Upper lobe of left lung (tissue), 4 donors: ENCODE measurements around the gene DGKG.

ENCODE experiments used
- POLR2A ChIP-seq, 4 donors: fragments of 450-650 bp; IDR thresholded peaks; one replicate each; pipeline ENCODE4 v1.5.1; 2016 to 2017; ENCODE audit warnings: antibody characterized with exemption in 4 of 4, mild to moderate bottlenecking in 2 of 4
- POLR2AphosphoS5 ChIP-seq, 2 donors: sonication (generic); formaldehyde crosslinking; IDR thresholded peaks; one replicate each; pipeline ENCODE4 v1.5.1; 2017; ENCODE audit warnings: antibody characterized with exemption in 2 of 2
- TF ChIP-seq, protein P1 (sequence below), 6 experiments: fragments of 450-650 bp in 4 of 6; fragments of 200-600 bp in 2 of 6; sonication (generic) in 2 of 6; IDR thresholded peaks; one replicate each; pipeline ENCODE4 v1.5.1; 2016 to 2019; ENCODE audit warnings: antibody characterized with exemption in 6 of 6

DNA sequence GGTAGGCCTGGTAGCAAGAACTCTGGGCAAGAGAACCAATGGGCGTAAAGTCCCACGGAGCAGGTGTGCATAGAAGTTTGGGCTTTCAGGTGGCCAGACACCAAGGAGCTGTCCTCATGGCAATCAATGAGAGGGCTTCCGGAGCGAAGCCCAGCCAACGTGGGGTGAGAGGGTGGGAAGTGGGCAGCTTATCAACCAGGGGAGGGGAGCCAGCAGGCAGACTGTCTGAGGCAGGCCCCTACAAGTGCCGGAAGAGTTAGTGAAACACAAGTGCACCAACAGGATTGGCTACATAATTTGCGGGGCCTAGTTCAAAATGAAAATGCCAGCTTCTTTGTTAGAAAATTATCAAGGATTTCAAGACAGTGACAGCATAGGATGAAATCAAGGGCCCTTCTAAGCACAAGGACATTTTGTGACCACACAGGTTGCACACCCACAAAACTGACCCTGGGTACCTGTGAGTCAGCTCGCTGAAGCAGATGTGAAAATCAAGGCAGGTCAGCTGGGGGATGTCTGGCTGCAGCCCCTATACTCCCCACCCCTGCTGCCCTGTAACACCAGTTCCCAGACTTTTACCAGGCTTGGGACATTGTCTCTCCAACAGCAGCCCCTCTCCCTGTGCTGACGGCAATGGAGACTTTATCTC is 151.1 kb downstream of the DGKG start:
- TF ChIP-seq, protein P1, sequence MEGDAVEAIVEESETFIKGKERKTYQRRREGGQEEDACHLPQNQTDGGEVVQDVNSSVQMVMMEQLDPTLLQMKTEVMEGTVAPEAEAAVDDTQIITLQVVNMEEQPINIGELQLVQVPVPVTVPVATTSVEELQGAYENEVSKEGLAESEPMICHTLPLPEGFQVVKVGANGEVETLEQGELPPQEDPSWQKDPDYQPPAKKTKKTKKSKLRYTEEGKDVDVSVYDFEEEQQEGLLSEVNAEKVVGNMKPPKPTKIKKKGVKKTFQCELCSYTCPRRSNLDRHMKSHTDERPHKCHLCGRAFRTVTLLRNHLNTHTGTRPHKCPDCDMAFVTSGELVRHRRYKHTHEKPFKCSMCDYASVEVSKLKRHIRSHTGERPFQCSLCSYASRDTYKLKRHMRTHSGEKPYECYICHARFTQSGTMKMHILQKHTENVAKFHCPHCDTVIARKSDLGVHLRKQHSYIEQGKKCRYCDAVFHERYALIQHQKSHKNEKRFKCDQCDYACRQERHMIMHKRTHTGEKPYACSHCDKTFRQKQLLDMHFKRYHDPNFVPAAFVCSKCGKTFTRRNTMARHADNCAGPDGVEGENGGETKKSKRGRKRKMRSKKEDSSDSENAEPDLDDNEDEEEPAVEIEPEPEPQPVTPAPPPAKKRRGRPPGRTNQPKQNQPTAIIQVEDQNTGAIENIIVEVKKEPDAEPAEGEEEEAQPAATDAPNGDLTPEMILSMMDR (IDR thresholded peaks at IDR 0.05): no peak
- TF ChIP-seq POLR2A (IDR thresholded peaks at IDR 0.05) (no peak), POLR2AphosphoS5 (IDR thresholded peaks at IDR 0.05) (no peak)
